WTC11 (cell line): Measurements from ENCODE around the gene FHIP1A.

Experiments used
- CTCF ChIP-seq: fragments of 200-600 bp; IDR thresholded peaks from 2 replicates; pipeline ENCODE4 v1.8.0; 2022; ENCODE audit warnings: antibody characterized with exemption
- SP1 ChIP-seq: sonication (generic); formaldehyde crosslinking; conservative IDR thresholded peaks from 2 replicates; pipeline ENCODE4 v1.8.1; 2022; ENCODE audit warnings: missing genetic modification reagents
- ZBTB21 ChIP-seq: sonication (generic); formaldehyde crosslinking; IDR thresholded peaks from 2 replicates; pipeline ENCODE4 v1.8.1; 2023; ENCODE audit warnings: mild to moderate bottlenecking, missing genetic modification reagents, borderline replicate concordance
- ZNF423 ChIP-seq: fragments of 250-450 bp; sonication (Bioruptor Pico); IDR thresholded peaks from 2 replicates; pipeline ENCODE4 v2.1.2; 2022; ENCODE audit warnings: mild to moderate bottlenecking, moderate library complexity

GRCh38 chr4:151436093-151436518 lies 27.1 kb downstream of the FHIP1A start:
- TF ChIP-seq CTCF (no peak), ZBTB21 (no peak), ZNF423 (no peak), SP1 (CRISPR knock-in tag) (no peak)
